GM18498 (cell line): ENCODE results near the gene GDI1.
"Not testable (repeated sequence)": the region's sequence is repeated elsewhere in the genome, so short reads cannot be mapped to it uniquely, and the experiment has no call there.

Experiments
- ATAC-seq: cut with Tn5 transposase; IDR thresholded peaks from one replicate; pipeline ENCODE4 v1.9.1; 2021; ENCODE audit warnings: mild to moderate bottlenecking, moderate library complexity; ENCODE audit not compliant: unreplicated experiment

GDI1 gene

DNA sequence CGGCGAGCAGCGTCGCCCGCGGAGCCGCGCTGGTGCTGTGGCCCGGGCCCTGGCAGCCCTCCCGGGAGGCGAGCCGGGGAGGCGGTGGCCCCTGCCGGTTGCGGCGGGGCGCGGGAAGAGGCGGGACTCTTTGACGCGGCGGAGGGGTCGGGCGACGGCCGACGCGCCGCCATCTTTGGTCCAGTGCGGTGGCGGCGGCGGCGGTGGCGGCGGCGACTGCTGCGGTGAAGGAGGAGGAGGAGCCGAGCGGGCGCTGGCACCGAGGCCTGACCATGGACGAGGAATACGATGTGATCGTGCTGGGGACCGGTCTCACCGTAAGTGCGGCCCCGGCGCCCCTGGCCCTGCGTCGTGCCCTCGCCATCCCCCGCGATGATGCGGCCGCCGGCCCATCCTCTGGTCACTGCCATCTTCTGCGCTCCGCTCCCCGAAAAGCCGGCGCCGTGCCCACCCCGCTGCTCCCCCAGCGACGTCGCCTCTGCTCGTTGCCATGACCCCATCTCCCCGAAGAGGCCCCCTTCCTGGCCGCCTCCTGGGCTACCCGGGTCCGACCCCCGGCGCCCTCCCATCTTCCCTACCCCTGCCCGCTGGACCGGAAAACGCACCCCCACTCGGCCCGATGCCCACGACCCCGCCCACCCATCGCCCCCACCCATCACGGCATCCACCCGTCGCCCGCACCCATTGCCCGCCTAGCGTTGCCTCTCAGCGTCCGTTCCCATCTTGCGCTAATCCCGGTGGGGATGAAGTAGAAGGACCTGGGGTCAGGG is at the start of gene GDI1:
Gene GDI1 (plus strand): TSS at position 172 of the 770 bp plus-strand sequence. CDS start 101 bp downstream, at position 273.
- ATAC-seq: peak; percentile 44

DNA sequence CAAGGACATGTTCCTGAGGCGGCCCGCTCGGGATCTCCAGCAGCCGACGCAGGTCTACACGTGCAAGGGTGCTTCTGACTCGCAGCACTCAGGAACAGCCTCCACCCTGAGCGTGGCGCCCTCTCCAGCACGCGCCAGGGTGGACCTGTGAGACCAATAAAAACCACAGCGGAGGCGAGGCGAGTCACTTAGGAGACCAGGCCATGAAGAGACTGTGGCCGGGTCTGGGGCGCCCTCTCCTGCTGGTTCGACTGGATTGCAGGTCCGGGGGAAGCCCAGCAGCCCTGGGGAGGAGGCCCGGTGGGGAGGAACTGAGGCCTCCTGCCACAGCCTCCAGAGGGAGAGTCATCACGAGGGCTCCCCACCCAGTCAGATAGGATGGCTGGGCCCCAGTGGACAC is 48.9 kb upstream of the GDI1 start:
- ATAC-seq: peak; percentile 24

DNA sequence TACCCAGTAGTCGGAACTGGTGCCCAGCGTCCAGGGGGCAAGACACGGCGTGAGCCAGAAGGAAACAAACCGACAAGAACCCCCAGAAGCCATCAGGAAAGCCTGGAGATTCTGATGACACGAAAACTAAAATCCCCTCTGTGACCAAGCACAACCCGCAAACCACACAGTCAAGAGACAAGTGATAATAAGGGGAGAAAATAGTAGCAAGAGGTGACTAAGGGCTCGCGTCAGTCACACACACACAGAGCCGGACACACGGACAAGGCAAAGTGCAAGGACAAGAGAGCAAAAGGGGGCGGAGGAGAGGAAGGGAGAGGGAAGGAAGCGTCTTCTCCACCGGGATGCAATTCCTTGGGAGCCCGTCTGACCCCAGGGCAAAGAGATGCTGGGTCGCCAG is 48.3 kb upstream of the GDI1 start:
- peak; percentile 17 for ATAC-seq

DNA sequence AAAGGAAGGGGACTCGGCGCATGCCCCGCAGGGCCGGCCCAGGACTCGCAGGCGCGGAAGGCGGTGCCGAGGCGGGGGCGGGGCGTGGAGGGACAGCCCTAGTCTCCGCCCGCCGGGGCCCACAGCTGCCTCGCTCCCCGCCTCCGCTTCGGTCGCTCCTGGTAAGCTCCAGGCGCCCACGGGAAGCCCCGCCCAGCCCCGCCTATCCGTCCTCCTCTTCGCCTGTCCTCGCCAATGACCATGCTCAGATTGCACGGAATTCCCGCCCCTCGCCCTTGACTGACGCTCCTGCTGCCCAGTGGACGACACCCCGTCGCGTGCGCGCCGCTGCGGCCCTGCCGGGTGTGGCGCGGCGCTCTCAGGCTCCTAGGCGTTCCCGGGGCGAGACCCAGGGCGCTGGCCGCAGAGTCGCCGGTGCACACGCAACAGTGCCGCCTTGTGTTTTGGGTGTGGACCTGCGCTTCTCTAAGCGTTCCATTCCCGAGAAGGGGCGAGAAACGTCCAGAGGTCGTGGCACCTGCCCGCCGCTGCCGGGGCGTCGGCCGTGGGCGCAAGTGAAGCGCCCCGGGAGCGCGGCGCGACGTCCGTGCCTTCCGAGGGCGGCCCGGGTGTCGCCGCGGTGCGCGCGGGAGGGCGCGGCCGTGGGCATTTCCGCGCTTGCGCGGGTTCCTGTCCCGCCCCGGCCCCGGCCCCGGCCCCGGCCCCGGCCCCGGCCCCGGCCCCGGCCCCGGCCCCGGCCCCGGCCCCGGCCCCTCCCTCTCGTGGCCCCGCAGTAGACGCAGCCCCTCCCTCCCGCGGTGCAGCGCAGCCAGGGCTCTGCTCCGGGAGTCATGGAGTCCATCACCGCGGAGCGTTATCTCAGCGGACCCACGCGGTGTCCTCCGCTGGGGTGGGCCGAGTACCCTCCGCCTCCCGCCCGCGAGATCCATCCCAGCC is 46.9 kb upstream of the GDI1 start:
- peak; percentile 74 for ATAC-seq

DNA sequence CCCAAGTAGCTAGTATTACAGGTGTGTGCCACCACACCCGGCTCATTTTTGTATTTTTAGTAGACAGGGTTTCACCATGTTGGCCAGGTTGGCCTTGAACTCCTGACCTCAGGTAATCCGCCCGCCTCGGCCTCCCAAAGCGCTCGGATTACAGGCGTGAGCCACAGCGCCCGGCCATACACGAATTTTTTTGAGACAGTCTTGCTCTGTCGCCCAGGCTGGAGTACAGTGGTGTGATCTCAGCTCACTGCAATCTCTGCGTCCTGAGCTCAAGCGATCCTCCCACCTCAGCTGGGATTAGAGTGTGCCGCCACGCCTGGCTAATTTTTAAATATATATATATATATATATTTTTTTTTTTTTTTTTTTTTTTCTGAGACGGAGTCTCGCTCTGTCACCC is 40.6 kb upstream of the GDI1 start:
- ATAC-seq: not testable (repeated sequence)

DNA sequence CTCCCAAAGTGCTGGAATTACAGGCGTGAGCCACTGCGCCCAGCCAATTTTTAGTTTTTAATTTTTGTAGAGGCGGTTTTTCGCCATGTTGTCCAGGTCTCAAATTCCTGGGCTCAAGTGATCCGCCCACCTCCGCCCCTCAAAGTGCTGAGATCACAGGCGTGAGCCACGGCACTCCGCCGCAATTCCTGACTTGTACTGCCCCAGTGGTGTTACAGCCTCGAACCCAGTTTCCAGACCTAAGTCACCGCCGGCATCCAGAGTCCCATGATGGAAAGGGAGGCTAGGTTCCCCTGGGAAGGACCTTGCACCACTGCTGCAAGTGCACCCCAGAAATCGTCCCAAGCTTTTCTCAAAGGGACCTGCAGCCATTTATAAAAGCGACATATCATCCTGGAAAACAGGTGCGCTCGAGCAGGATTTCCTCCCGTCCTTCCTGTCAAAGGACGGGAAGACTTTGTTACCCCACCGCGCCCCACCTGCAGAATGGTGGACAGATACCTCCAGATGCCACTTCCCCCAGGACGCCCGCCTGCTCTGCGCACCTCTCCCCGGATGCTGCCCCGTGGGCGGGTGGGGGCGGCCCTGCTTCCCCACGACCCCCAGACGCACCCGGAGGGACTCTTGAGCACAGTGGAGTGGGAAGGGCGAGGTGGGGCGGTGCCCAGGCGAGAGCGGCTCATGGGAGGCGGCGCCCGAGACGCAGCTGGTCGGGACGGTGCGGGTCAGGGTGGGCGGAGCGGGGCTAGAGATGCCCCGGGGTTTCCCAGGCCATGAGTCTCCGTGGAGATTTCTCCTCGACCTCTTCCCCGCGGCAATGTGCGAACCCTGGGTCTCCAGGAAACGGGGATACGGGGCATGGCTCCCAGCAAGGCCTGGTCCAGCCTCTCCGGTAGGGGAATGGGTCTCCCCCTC is 39.7 kb upstream of the GDI1 start:
- ATAC-seq: peak; percentile 55

DNA sequence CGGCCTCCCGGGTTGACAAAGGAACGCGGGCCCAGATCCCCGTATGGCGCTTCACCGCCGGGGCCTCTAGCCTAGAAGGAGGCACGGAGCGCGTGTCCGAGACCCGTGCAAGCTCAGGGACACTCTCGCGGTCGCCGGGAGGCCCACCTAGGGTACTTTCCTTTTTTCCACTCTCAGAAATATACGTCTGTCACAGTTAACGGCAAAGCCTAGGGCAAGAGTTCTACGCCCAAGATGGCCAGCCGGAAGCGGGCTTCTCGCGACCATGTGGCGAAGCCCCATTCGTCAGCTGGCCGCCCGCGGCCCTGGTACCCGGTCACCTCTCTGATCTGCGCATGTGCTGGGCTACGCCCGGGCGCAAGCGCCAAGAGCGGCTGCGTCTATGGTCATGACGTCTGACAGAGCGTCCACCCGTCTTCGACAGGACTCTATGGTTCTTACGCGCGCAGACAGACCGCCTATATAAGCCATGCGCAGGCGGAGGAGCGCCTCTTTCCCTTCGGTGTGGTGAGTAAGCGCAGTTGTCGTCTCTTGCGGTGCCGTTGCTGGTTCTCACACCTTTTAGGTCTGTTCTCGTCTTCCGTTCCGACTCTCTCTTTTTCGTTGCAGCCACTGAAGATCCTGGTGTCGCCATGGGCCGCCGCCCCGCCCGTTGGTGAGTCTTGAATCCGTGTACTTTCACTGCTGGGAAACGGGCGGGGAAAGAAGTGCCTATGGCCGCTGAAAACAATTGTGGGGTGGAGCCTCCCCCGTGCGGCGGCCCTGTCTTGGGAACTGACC is 38.9 kb upstream of the GDI1 start, which contains the start of gene RPL10:
Gene RPL10 (plus strand): TSS at position 490 of the 780 bp plus-strand sequence. CDS start 143 bp downstream, at position 633.
- ATAC-seq: peak; percentile 81

DNA sequence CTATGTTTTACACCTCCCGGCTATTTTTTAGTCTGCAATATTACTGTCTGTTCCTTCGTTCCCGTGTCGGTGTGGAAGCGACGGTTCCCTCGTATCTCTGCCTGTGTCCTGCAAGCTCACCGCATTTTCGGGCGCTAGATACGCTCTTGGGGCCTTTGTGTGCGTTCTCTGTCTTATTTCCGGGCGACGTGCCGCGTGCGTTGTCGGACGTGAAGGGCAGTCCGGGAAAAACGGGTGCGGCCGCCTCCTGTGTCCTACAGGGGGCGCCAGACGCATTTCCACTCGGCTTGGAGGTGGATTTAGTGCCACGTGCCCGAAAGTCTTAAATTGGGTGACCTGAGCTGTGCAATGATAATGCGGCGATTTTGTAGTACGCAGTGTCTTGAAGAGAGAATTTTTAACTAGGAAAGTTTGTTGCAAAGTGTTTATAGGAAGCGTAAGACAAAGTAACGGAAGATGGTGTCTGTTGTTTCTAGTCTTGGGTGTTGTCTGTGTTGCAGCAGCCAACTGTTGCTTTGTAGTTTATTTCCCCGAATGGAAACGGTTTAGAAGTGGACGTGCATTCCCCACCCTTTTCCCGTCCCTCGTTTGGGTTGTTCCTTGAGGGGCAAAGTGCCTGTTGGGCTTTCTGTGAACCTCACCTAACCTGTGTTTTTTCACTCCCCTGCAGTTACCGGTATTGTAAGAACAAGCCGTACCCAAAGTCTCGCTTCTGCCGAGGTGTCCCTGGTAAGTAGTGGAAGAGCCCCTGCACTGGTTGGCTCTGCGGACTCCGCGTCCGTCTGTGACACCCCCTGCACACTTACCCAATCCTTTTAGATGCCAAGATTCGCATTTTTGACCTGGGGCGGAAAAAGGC is 38.1 kb upstream of the GDI1 start:
- ATAC-seq: peak; percentile 30

DNA sequence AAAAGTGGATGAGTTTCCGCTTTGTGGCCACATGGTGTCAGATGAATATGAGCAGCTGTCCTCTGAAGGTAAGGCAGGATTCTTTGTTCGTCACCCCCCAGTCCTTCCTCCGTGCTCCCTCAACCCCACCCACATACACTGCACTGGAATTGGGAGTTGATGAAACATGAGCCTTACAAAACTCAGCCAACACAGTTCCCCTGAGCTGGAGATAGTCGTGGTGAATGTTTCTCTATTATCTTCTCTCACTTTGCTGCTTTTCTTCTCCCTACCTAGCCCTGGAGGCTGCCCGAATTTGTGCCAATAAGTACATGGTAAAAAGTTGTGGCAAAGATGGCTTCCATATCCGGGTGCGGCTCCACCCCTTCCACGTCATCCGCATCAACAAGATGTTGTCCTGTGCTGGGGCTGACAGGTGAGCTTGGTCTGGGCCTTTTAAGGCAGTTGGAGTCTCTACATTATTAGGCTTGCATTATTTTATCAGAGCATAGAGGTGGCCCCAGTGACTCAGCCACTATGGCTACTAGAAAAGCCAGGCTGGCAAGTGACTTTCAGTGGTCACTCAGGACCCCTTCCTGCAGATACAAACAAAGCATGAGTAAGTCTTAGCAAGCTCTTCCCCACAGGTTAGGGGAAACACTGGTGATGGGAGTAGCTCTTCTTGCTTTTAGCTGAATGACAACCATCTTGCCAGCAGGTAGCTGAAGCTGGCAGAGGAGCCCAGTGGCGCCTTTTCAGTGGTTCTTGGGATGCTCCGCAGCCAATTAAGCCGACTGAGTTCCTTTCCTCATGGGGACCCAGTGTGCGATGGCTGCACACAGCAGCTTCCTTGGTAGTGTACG is 37.2 kb upstream of the GDI1 start:
- ATAC-seq: no peak

DNA sequence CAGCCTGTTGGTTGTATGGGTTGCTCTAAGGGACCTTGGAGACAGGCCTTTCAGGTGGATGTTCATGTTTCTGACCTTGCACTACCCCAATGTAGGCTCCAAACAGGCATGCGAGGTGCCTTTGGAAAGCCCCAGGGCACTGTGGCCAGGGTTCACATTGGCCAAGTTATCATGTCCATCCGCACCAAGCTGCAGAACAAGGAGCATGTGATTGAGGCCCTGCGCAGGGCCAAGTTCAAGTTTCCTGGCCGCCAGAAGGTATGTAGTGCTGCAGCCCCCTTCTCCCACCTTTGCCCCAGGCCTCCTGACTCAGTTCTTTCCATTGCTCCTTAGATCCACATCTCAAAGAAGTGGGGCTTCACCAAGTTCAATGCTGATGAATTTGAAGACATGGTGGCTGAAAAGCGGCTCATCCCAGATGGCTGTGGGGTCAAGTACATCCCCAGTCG is 36.6 kb upstream of the GDI1 start:
- ATAC-seq: not testable (repeated sequence)

DNA sequence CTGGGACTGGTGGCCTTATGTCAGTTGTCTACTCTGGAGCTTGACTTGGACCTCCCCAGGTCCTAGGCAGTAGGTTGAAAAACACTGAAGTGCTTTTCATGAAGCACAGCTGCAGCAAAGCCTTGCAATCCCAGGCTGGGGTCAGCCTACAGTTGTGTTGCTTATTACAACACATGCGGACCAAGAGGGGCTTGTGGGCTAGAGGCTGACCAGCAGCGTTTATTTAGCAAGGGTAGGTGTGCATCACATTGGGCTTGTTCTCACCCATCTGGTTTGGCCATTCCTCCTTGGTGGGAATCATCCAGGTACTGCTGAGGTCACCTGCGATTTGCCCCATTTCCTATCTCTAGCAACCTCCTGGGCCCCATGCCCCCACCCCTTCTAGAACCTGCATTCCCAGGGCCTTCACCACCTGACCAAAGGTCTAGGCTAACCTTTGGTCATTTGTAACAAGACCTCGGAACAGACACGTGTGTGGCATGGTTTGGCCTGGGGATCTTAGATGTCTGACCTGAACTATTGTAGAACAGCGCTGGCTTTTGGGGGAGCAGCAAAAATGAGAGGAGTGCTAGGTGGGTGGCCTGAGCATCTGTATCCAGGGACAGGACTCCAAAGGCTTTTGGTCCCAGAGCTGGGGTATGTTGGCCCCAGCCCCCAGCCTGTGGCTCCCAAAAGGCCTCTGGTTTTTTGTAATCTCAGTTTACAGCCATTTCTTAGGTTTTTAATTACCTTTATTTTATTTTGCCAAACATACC is 35.7 kb upstream of the GDI1 start:
- ATAC-seq: no peak

DNA sequence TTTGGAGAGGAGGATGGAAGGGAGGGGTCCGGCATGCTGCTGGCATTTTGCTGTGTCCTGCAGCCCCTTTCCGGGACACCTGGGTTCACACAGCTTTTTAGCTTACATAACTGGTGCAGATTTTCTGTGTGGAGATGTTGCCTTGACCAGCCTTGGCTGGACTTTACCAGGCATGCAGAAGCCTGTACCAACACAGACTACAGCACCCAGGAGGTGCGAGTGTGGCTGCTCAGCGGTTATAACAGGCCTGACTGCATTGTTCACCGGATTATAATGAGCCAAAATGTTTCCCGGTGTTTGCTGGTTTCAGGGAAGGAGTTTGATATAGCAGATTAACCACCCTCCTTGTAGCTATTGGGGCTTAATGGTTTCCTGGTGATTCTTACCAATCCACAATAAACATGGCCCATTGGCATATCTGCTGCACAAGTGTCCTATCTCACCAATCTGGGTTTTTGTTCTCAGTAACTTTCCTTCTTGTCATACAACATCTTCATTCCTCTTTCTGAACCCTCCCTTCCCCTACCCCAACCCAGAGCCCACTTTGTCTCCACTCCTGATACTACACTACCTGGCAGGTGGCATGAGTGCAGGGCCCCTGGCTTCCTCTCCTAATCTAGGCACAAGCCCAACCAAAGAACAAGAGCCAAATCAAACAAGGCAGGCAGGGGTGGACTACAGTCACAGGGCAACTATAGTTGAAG is 34.9 kb upstream of the GDI1 start:
- no peak for ATAC-seq

DNA sequence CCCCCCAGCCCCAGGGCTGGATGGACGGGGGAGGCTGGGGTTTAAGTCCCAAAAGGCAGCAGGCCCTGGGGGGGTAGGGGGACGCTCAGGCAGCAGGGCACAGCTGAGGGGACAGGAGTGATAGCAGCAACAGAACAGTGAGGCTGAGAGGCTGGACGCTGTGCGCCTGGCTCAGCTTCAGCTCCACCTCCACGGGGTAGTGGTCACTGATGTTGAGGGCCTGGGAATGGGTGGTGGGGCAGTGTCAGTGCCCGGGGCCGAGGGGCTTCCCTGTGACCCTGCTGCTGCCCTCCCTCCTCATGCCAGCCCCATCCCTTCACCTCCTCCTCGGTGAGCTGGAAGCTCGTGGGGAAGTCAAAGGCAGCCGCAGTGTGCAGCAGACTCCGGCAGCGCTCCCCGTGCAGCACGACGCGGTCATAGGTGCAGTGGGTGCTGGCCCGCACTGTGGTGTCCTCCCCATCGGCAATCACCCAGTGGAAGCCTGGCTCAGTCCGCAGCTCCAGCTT is 34.3 kb upstream of the GDI1 start:
- no peak for ATAC-seq

DNA sequence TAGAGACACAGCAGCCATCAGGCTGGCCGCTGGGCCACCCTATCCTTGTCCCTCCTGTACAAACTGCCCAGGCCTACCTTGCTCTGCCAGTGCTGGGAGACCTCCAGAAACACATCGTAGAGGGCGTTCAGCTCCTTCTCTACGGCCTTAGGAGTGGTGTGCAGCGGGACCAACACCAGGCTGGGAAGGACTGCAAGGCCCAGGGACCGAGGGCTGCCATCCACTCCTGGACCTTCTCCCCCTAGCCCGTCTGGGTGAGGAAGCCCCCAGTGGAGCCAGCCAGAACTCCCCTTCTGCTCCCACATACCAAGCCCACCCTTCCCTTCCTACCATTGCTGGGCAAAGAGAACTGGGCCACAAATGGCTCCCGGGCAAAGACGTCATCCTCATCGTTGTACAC is 33.8 kb upstream of the GDI1 start:
- no peak for ATAC-seq

DNA sequence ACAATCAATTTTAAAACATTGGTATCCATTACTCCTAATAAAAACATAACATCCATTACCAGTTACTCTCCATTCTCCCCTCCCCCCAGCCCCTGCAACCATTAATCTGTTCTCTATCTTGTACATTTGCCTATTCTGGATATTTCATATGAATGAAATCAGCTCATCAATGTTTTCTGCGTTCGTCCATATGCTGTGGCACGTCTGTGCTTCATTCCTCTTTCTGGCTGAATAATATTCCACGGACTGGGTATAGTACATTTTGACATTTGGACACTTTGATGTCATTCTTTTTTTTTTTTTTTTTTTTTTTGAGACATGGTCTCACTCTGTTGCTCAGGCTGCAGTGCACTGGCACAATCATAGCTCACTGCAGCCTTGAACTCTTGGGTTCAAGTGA is 33.1 kb upstream of the GDI1 start:
- ATAC-seq: no peak

DNA sequence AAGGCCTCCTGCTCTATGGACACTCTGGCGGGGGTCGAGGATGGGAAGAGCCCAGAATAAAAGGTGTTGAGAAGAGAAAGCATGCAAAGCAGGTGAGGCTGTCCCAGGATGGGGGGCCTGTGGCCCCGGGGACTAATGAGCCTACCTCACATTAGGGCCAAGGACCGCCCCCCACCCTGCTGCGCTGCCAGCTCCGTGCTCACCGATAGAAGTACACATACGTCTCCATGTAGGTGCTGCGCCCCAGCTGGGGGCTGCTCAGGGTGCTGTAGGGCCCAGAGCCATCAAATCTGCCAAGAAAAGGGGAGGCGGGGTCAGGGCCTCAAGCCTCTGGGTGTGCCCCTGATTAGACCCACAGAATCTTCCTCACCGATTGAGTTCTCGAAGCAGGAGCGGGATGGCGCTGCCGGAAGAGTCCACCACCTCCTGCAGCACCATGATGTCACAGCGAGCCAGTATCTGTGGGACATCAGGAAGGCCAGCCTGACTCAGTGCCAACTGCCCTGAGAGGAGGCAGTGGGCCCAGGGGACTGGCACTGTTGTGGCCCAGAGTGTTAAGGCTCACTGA is 32.2 kb upstream of the GDI1 start:
- no peak for ATAC-seq
